H1 (cell line): ENCODE measurements around the gene NPY5R. TPM values are rescaled to one million over a fixed set of nuclear protein-coding genes. Genes with fewer than 3 reads are reported as not detected.

Experiments
- HDAC2 ChIP-seq, 2 experiments: fragments of 300-600 bp in 1 of 2; sonication (generic) in 1 of 2; IDR thresholded peaks; 2 replicates each; pipeline ENCODE4 v1.6.1; 2011 to 2012; ENCODE audit warnings: low read depth in 2 of 2, low read length in 2 of 2, mild to moderate bottlenecking in 2 of 2, moderate library complexity in 2 of 2, borderline replicate concordance in 1 of 2, inconsistent platforms in 1 of 2
- JUN ChIP-seq: IDR thresholded peaks from 2 replicates; pipeline ENCODE4 v1.6.1; 2011; ENCODE audit warnings: low read depth, mild to moderate bottlenecking, improper control_type of control experiment, low read length
- RAD21 ChIP-seq, 2 experiments: IDR thresholded peaks in 1 of 2; conservative IDR thresholded peaks in 1 of 2; 2 replicates each; pipeline ENCODE4 v1.6.1; 2011; ENCODE audit warnings: low read depth in 2 of 2, low read length in 2 of 2, improper control_type of control experiment in 1 of 2, inconsistent platforms in 1 of 2, mild to moderate bottlenecking in 1 of 2, moderate library complexity in 1 of 2
- SIRT6 ChIP-seq: IDR thresholded peaks from one replicate; pipeline ENCODE4 v1.7.1; 2012; ENCODE audit warnings: low read length, inconsistent platforms
- polyA plus RNA-seq, 7 experiments: library from polyadenylated mRNA; depleted of rRNA in 3 of 7; stranded (reverse) in 5 of 7; unstranded in 2 of 7; fragments of >200 nt in 5 of 7; fragments of 200-250 nt in 2 of 7; gene quantifications; 1 replicate in 5 of 7; 2 replicates in 1 of 7; 4 replicates in 1 of 7; pipeline versions ENCODE4 v1.2.1 to v1.2.3, GENCODE V29; 2011 to 2013; ENCODE audit warnings: missing spikeins in 2 of 7, mixed read lengths in 2 of 7
- total RNA-seq: library from RNA; stranded (reverse); fragmentation: NEBNext Ultra II Directional; extraction: Animal tissue kit (Norgen Biotek cat#: 25700); gene quantifications from 2 replicates; pipeline ENCODE4 v1.2.1, GENCODE V29; 2021
- TF ChIP-seq, protein P1 (sequence below), 3 experiments: IDR thresholded peaks; 1 replicate in 2 of 3; 2 replicates in 1 of 3; pipeline versions ENCODE4 v1.5.1 to v1.6.1; 2011; ENCODE audit warnings: low read length in 3 of 3, mild to moderate bottlenecking in 3 of 3, inconsistent platforms in 2 of 3, low read depth in 1 of 3, moderate library complexity in 1 of 3; ENCODE audit not compliant: insufficient read depth in 1 of 3; ENCODE audit errors: control extremely low read depth in 1 of 3

The NPY5R gene
- total and polyA plus RNA-seq, 2 of the 8 experiments (the other 6 are each of a cell fraction or from before 2014, with no cell fraction given), result 1.5 to 1.9 TPM

- TF ChIP-seq, protein P1, sequence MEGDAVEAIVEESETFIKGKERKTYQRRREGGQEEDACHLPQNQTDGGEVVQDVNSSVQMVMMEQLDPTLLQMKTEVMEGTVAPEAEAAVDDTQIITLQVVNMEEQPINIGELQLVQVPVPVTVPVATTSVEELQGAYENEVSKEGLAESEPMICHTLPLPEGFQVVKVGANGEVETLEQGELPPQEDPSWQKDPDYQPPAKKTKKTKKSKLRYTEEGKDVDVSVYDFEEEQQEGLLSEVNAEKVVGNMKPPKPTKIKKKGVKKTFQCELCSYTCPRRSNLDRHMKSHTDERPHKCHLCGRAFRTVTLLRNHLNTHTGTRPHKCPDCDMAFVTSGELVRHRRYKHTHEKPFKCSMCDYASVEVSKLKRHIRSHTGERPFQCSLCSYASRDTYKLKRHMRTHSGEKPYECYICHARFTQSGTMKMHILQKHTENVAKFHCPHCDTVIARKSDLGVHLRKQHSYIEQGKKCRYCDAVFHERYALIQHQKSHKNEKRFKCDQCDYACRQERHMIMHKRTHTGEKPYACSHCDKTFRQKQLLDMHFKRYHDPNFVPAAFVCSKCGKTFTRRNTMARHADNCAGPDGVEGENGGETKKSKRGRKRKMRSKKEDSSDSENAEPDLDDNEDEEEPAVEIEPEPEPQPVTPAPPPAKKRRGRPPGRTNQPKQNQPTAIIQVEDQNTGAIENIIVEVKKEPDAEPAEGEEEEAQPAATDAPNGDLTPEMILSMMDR (IDR thresholded peaks at IDR 0.05; ENCODE audit: control extremely low read depth in 1 of 3, insufficient read depth in 1 of 3, low read depth in 1 of 3, low read length in 3 of 3), result peak; percentile 72 to 85 (median 83)
- TF ChIP-seq SIRT6 (no peak), RAD21 (IDR thresholded peaks at IDR 0.05 in 1 of 2, conservative IDR thresholded peaks at IDR 0.05 in 1 of 2; ENCODE audit: low read depth in 2 of 2, low read length in 2 of 2) (peak; percentile 83 to 87), JUN (no peak), HDAC2 (IDR thresholded peaks at IDR 0.05; ENCODE audit: borderline replicate concordance in 1 of 2, low read depth in 2 of 2, low read length in 2 of 2) (no peak; a peak in 1 of 4 replicates)
- TF ChIP-seq, all 59 proteins: peak for 15
These were observed 10.9 kb upstream of the NPY5R start, which contains the start of gene NPY1R (continued) for GRCh38 chr4:163332526-163333406.
